Measurements from ENCODE around the gene IFT20. TPM values are rescaled to one million over a fixed set of nuclear protein-coding genes. Genes with fewer than 3 reads are reported as not detected.

Gene IFT20
- total RNA-seq, 4 donors from 2014 or later = 22.6 to 40.8 (median 26.7) TPM

GRCh38 chr17:28285965-28286364, 49.3 kb downstream of the IFT20 start:
- no peak overlapping the region for H3K4me3 ChIP-seq (ENCODE audit: low read depth, poor library complexity, severe bottlenecking)
- WGBS, 2 donors = 95 to 97% methylated on average over 2 of the region's 2 CpGs
- intact Hi-C loops (cut with DNase I; ENCODE audit: low total_unique reads) = no loop called here
- no peak for TF ChIP-seq POLR2A (IDR thresholded peaks at IDR 0.05)
- TF ChIP-seq CTCF (IDR thresholded peaks at IDR 0.05) = no peak
- DNase-seq (ENCODE audit: low spot score in 2 of 2) = peak in 1 of 2 donors; percentile 6

DNA sequence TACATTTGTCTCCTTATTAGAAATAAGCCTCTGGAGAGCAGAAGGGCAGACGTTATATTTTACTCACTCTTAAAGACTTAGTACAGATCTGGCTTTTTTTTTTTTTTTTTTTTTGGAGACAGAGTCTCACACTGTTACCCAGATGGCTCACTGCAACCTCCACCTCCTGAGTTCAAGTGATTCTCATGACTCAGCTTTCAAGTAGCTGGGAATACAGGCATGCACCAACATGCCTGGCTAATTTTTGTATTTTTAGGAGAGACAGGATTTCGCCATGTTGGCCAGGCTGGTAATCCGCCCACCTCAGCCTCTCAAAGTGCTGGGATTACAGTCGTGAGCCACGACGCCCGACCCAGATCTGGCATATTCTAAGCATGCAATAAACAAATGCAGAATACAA, 52.7 kb downstream of the IFT20 start:
- 35 to 43% methylated on average over 7 of the region's 7 CpGs for WGBS, 2 donors
- H3K4me3 ChIP-seq (ENCODE audit: low read depth, poor library complexity, severe bottlenecking) = no peak overlapping the region
- intact Hi-C loops (cut with DNase I; ENCODE audit: low total_unique reads) = no loop called here
- DNase-seq (ENCODE audit: low spot score in 2 of 2) = peak; percentile 24 to 48
- no peak for TF ChIP-seq CTCF (IDR thresholded peaks at IDR 0.05)
- no peak for TF ChIP-seq POLR2A (IDR thresholded peaks at IDR 0.05)

- TF ChIP-seq POLR2A (IDR thresholded peaks at IDR 0.05) (no peak), CTCF (IDR thresholded peaks at IDR 0.05) (no peak)
- 86 to 92% methylated on average over 3 of the region's 3 CpGs for WGBS, 2 donors
- no peak overlapping the region for H3K4me3 ChIP-seq (ENCODE audit: low read depth, poor library complexity, severe bottlenecking)
- intact Hi-C loops (cut with DNase I; ENCODE audit: low total_unique reads) = no loop called here
- peak in 1 of 2 donors; percentile 25 for DNase-seq (ENCODE audit: low spot score in 2 of 2)
These were observed 54.4 kb downstream of the IFT20 start for GRCh38 chr17:28280826-28281225.

GRCh38 chr17:28279411-28279810, 55.9 kb downstream of the IFT20 start:
- H3K4me3 ChIP-seq (ENCODE audit: low read depth, poor library complexity, severe bottlenecking) = no peak overlapping the region
- TF ChIP-seq POLR2A (IDR thresholded peaks at IDR 0.05) (no peak), CTCF (IDR thresholded peaks at IDR 0.05) (no peak)
- intact Hi-C loops (cut with DNase I; ENCODE audit: low total_unique reads) = no loop called here
- peak in 1 of 2 donors; percentile 80 for DNase-seq (ENCODE audit: low spot score in 2 of 2)
- 81 to 95% methylated on average over 6 of the region's 6 CpGs for WGBS, 2 donors

Small RNA genes within 50 kb of the gene (microRNA-seq; reads per million reads assigned to microRNA genes)
- gene MIR4723 (ENCODE audit: borderline number of aligned reads in 1 of 2, borderline replicate concordance in 2 of 2) = 0.57 to 1.4 reads per million in 2 donors

Other genes with a start within 250 kb of the IFT20 start
- gene TMEM97, start 16.3 kb downstream of the IFT20 start, total RNA-seq = 10 to 100 TPM in 2 of 4 donors, 1 to 10 TPM in 2; 5.7 to 18.6 (median 10.4) TPM
- 10 to 100 TPM; 23.6 to 42.6 (median 36.9) TPM for gene TNFAIP1, start 289 bp upstream of the IFT20 start, total RNA-seq
- 10 to 100 TPM; 52.1 to 90.2 (median 73.7) TPM for gene POLDIP2, start 22.1 kb upstream of the IFT20 start, total RNA-seq
- not detected for gene SEBOX, start 29.7 kb upstream of the IFT20 start, total RNA-seq
- gene VTN, start 34.8 kb upstream of the IFT20 start, total RNA-seq = under 1 TPM in 1 of 4 donors, not detected in 3; 0.10 TPM
- gene SARM1, start 36.2 kb upstream of the IFT20 start, total RNA-seq = 10 to 100 TPM in 3 of 4 donors, 1 to 10 TPM in 1; 4.0 to 15.4 (median 12.1) TPM
- gene SLC46A1, start 70.7 kb upstream of the IFT20 start, total RNA-seq = 10 to 100 TPM in 1 of 4 donors, 1 to 10 TPM in 2, under 1 TPM in 1; 0.89 to 11.5 (median 4.5) TPM
- gene SLC13A2, start 138.2 kb upstream of the IFT20 start, total RNA-seq = 10 to 100 TPM in 2 of 4 donors, 1 to 10 TPM in 2; 1.2 to 13.2 (median 9.8) TPM
- 10 to 100 TPM; 28.9 to 65.0 (median 45.4) TPM for gene FOXN1, start 170.9 kb upstream of the IFT20 start, total RNA-seq
- 10 to 100 TPM; 41.2 to 41.6 (median 41.4) TPM for gene UNC119, start 217.2 kb upstream of the IFT20 start, total RNA-seq
- 10 to 100 TPM; 57.6 to 84.0 (median 75.1) TPM for gene PIGS, start 236.1 kb upstream of the IFT20 start, total RNA-seq
- 100 to 1,000 TPM; 109 to 186 (median 138) TPM for gene ALDOC, start 241.4 kb upstream of the IFT20 start, total RNA-seq

All from lower leg skin (tissue), 4 donors.